Measurements from ENCODE around the gene ONECUT2.
"Not testable (repeated sequence)": the region's sequence is repeated elsewhere in the genome, so short reads cannot be mapped to it uniquely, and the experiment has no call there.

Gene ONECUT2

GRCh38 chr18:57434536-57435494 is at the start of gene ONECUT2:
Gene ONECUT2 (plus strand): TSS chr18:57435374. CDS start chr18:57435717, 343 bp downstream.
- peak; percentile 56 for DNase-seq

DNA sequence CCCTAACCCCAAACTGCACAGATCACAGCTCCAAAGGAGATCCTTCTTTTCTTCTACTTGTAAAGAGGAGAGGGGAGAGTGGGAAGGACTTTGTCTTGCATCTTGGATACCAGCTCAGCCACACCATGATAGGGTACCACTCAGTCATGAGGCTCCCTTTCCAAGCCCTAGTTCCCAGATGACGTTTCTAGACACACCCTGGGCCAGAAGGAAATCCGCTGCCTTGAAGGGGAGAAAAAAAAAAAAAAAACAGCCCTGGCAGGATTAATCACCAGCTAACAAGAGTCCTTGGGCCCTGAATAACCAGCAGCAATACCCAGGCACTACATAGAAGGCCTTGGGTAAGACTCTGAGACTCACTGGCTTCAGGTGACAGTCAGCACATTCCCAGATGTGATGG is 45.9 kb upstream of the ONECUT2 start:
- no peak for DNase-seq

DNA sequence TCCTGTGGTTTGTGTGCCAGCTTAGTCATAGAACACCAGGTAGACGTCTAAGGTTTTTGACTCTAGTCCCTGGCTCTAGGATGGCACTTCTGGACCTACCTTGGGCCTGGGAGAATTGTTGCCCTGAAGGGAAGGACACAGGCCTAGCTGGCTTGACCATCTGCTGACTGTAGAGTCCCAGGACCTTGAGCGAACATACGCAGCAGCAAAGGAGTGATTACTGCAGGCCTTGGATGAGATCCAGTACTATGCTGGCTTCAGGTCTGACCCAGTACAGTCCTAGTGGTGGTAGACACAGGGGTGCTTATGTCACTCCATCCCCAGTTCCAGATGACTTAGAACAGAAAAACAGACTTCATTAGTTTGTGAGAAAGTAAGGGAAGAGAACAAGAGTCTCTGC is 45.1 kb upstream of the ONECUT2 start:
- no peak for DNase-seq

GRCh38 chr18:57394749-57395148 is 40.4 kb upstream of the ONECUT2 start:
- DNase-seq, result not testable (repeated sequence)

DNA sequence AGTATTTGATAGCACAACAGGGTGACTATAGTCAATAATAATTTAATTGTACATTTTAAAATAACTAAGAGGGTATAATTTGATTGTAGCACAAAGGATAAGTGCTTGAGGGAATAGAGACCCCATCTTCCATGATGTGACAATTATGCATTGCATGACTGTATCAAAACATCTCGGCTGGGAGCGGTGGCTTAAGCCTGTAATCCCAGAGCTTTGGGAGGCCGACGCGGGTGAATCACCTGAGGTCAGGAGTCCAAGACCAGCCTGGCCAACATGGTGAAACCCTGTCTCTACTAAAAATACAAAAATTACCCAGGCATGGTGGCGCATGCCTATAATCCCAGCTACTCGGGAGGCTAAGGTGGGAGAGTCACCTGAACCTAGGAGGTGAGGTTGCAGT is 38.3 kb upstream of the ONECUT2 start:
- DNase-seq, result not testable (repeated sequence)

GRCh38 chr18:57397440-57398132 is 37.6 kb upstream of the ONECUT2 start:
- no peak for DNase-seq

GRCh38 chr18:57404345-57404744 is 30.8 kb upstream of the ONECUT2 start:
- no peak for DNase-seq

- no peak for DNase-seq
Measured at GRCh38 chr18:57409650-57410049, 25.5 kb upstream of the ONECUT2 start.

DNA sequence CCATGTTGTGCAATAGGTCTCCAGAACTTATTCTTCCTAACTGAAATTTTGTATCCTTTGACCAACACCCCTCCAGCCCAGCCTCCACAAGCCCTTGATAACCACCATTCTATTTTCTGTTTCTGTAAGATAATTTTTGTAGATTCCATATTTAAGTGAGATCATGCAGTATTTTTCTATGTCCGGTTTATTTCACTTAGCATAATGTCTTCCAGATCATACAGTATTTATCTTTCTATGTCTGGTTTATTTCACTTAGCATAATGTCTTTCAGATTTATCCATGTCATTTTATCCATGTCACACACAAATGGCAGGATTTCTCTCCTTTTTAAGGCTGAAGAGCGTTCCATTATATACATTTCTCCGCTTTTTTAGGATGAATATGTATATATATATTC is 24.4 kb upstream of the ONECUT2 start:
- no peak for DNase-seq

GRCh38 chr18:57416542-57416941 is 18.6 kb upstream of the ONECUT2 start:
- no peak for DNase-seq

- no peak for DNase-seq
Measured at GRCh38 chr18:57422313-57422872, 12.8 kb upstream of the ONECUT2 start.

GRCh38 chr18:57423821-57424220 is 11.4 kb upstream of the ONECUT2 start:
- DNase-seq, result no peak

DNA sequence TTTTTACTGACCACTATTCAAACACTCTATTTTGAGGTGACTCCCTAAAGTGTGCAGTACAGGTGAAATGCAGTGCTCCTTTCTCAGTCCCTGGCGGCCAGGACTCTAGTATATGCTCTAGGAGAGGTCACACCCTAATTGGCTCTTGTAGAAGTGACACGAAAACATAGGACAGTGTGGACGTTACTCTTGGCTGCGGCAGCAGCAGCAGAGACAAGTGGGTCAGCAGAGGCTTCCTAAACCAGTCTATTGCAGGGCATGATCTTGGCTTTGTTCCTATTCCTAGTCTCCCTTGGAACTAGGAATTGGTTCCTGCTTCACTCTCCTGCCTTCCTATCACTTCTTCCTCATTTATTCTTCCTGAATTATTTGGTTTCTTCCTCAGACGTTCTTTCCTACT is 10.1 kb upstream of the ONECUT2 start:
- DNase-seq, result no peak

GRCh38 chr18:57426187-57426586 is 9.0 kb upstream of the ONECUT2 start:
- no peak for DNase-seq

DNA sequence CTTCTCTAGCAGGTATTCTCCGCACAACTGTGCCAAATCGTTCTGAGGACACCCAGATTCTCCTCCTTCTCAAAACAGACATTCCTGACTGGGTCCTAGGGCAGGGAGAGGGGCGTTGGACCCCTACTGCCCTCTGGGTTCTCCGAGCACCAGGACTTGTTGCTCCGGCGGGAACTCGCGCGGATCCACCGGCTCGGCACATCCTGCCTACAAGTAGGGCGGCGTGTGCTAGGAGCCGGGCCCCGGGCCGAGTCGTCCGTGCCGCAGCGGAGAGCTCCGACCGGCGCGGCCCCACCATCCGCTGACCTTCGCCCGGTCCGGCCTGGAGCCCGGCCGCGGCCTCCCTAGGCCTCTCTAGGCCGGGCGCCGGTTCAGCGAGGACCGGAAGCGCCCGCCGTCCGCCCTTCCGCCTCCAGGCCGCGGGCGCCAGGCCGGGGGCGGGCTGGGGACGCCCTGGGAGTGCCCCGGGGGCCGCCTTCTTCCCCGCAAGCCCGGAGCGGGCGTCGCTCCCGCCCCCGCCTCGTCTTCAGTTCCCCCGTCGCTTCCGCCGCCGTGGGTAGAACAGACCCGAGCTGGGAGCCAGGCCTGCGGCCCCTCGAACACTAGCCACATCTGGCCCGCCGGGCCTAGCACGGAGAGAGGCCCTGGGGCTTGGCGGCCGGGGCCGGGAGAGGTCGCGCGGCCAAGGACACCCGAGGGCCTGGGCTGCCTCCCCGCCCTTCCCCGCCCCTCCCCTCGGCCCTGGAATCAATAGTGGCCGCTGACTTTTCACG is 7.6 kb upstream of the ONECUT2 start:
- no peak for DNase-seq

DNA sequence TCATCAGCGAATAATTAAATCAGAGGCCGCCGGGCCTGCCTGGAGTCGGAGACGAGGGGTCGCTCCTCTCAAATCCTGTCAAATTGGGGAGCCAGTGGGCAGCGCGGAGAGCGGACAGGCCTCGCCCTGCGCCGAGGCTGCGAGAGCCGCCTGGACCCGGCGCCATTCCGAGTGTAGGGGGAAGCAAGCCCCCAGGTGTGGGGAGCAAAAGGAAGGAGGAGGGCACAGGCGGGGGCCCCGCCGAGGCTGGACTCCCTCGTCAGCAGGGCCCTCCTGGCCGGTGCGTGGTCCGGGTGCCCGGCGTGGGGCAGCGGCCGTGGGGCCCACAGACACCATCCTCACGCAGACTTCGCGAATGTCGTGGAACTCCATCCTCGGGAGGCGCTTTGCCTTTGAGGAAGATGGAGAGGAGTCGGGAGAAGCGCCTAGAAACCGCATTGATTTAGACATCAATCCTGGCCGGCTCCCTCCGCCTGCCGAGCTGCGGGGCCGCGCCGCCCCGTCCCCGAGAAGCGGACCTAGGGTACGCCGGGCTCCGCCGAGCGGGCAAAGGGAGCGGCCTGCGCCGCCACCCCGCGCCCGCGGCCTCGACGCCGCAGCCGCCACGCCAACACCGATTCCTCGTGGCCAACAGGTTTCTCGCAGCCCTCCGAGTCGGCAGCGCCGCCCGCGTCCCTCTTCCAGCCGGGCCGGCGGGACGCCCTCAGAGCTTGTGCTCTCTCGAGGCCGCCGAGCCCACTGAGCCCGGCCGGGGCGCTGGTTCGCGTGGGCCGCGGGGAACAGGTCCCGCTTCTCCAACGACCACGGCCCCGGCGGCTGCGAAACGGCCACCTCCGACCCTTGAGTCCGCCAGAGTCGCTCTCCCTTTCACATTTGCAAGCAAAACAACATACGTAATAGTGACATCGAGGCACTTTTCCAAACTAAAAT is 6.7 kb upstream of the ONECUT2 start:
- DNase-seq, result no peak

GRCh38 chr18:57429167-57430078 is 5.8 kb upstream of the ONECUT2 start:
- no peak for DNase-seq

- DNase-seq, result no peak
Measured at GRCh38 chr18:57430079-57431001, 4.8 kb upstream of the ONECUT2 start.

DNA sequence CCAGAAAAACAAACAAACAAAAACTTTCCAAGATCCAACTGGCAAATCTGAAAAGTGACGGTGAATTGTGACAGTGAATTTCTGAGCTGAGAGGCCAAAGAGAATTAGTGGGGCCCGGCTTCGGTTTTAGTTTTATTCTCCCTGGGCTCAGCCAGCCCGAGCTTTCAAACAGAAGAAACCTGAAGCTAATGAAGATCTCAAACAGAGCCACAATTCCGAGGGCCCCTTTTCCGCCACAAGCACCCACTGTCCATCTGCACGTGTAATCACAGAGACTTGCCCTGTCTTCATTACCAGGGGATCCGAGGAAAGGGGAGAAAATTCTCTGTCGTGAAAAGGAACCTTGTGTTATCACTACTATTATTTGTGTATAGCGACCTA is 4.2 kb upstream of the ONECUT2 start:
- DNase-seq, result no peak
